ENCODE data around the gene POM121L2. TPM values are rescaled to one million over a fixed set of nuclear protein-coding genes. Genes with fewer than 3 reads are reported as not detected.

The POM121L2 gene
- total RNA-seq, 4 donors from 2014 or later, result not detected

GRCh38 chr6:27295301-27296079, 16.6 kb downstream of the POM121L2 start:
- no peak for TF ChIP-seq CTCF (IDR thresholded peaks at IDR 0.05)
- DNase-seq (ENCODE audit: low spot score) (no peak), ATAC-seq (ENCODE audit: low FRiP score) (no peak)

GRCh38 chr6:27294409-27294808, 17.7 kb downstream of the POM121L2 start:
- no peak for TF ChIP-seq CTCF (IDR thresholded peaks at IDR 0.05)
- DNase-seq (ENCODE audit: low spot score), result no peak
- ATAC-seq (ENCODE audit: low FRiP score), result no peak

GRCh38 chr6:27293436-27294098, 18.5 kb downstream of the POM121L2 start:
- no peak for TF ChIP-seq CTCF (IDR thresholded peaks at IDR 0.05)
- no peak for DNase-seq (ENCODE audit: low spot score)
- no peak for ATAC-seq (ENCODE audit: low FRiP score)

- DNase-seq (ENCODE audit: low spot score) (no peak), ATAC-seq (ENCODE audit: low FRiP score) (no peak)
- TF ChIP-seq CTCF (IDR thresholded peaks at IDR 0.05), result no peak
Measured at GRCh38 chr6:27290850-27291208, 21.2 kb downstream of the POM121L2 start.

GRCh38 chr6:27290065-27290849, 21.8 kb downstream of the POM121L2 start:
- TF ChIP-seq CTCF (IDR thresholded peaks at IDR 0.05), result no peak
- DNase-seq (ENCODE audit: low spot score) (no peak), ATAC-seq (ENCODE audit: low FRiP score) (no peak)

GRCh38 chr6:27288136-27289044, 23.7 kb downstream of the POM121L2 start:
- no peak for TF ChIP-seq CTCF (IDR thresholded peaks at IDR 0.05)
- DNase-seq (ENCODE audit: low spot score), result no peak

More at GRCh38 chr6:27288136-27289044, 23.7 kb downstream of the POM121L2 start:
- ATAC-seq (ENCODE audit: low FRiP score), result no peak

All from omental fat pad (tissue), 4 donors.